K562 (cell line): Measurements from ENCODE around the gene EXOC3L1. TPM values are rescaled to one million over a fixed set of nuclear protein-coding genes. Genes with fewer than 3 reads are reported as not detected.

Experiments used
- ATAC-seq: fragments of 200-7000 bp; cut with Tn5 transposase; 3 replicates; pipeline ENCODE4 v1.9.1; 2020; ENCODE audit warnings: moderate library complexity
- BruUV-seq: library from RNA; stranded (reverse); fragments of 400-500 nt; replicated peaks from 2 replicates; lab custom pipeline; 2021; lab: Mats Ljungman, UMichigan
- CTCF ChIA-PET: fragments of 300-600 bp; formaldehyde crosslinking; extraction: SDS; loops from one replicate; lab custom pipeline; 2021; ENCODE audit warnings: low intra/inter-chr PET ratio; lab: Yijun Ruan, JAX
- POLR2A ChIA-PET: fragments of 300-600, 350-650 bp; sonication (Branson Sonifier 250); formaldehyde crosslinking; extraction: SDS; loops from one replicate; lab custom pipeline; 2021; ENCODE audit warnings: antibody characterized with exemption, inconsistent platforms; lab: Yijun Ruan, JAX
- DNase-seq, 4 experiments: peaks; one replicate each; pipeline versions ENCODE4 v3.0.0 to v3.0.0-alpha.2; 2011 to 2018; ENCODE audit warnings: low spot score in 3 of 4, mixed read lengths in 3 of 4; ENCODE audit errors: extremely low read depth in 1 of 4
- FAIRE-seq: peaks from 2 replicates; lab custom pipeline; 2011; peaks lifted over from hg19 to GRCh38; lab: Jason Lieb, UNC
- H2AFZ ChIP-seq: 2 replicates; pipeline ENCODE4 v1.6.0; 2011; ENCODE audit warnings: low read depth, low read length, control low read depth, inconsistent platforms
- H3K27ac ChIP-seq: fragments of 200-600 bp; 3 replicates; pipeline ENCODE4 v1.8.0; 2011; ENCODE audit warnings: low read depth, mild to moderate bottlenecking, control low read depth, inconsistent platforms, low read length, moderate library complexity, mixed read lengths; ENCODE audit errors: extremely low read depth
- H3K27me3 ChIP-seq, 2 experiments: fragments of 300-600 bp in 1 of 2; 2 replicates in 1 of 2; 3 replicates in 1 of 2; pipeline versions ENCODE4 v1.6.0 to v1.8.0; 2011; ENCODE audit warnings: inconsistent platforms in 2 of 2, low read length in 2 of 2, mild to moderate bottlenecking in 1 of 2, mixed read lengths in 1 of 2, moderate library complexity in 1 of 2; ENCODE audit not compliant: control insufficient read depth in 2 of 2, insufficient read depth in 2 of 2
- H3K36me3 ChIP-seq: fragments of 300-600 bp; 3 replicates; pipeline ENCODE4 v1.8.0; 2011; ENCODE audit warnings: mild to moderate bottlenecking, low read length, inconsistent platforms; ENCODE audit not compliant: control insufficient read depth, insufficient read depth
- H3K4me1 ChIP-seq, 2 experiments: fragments of 200-600 bp in 1 of 2; replicated peaks in 1 of 2; 2 replicates in 1 of 2; 3 replicates in 1 of 2; pipeline versions ENCODE4 v1.5.1 to v1.8.0; 2011; ENCODE audit warnings: inconsistent platforms in 2 of 2, low read length in 2 of 2, mild to moderate bottlenecking in 1 of 2, mixed read lengths in 1 of 2, moderate library complexity in 1 of 2; ENCODE audit not compliant: control insufficient read depth in 2 of 2, insufficient read depth in 2 of 2
- H3K4me2 ChIP-seq: 2 replicates; pipeline ENCODE4 v1.6.1; 2011; ENCODE audit warnings: low read length, control low read depth, inconsistent platforms, mixed read lengths; ENCODE audit not compliant: insufficient read depth
- H3K4me3 ChIP-seq: fragments of 200-600 bp; sonication (generic), shearing (Covaris generic); 2 replicates; pipeline ENCODE4 v1.5.1; 2016; ENCODE audit warnings: control low read depth, inconsistent platforms
- H3K79me2 ChIP-seq: fragments of 200-600 bp; 3 replicates; pipeline ENCODE4 v1.8.0; 2011; ENCODE audit warnings: low read length, inconsistent platforms; ENCODE audit not compliant: control insufficient read depth, insufficient read depth
- H3K9ac ChIP-seq, 2 experiments: 2 replicates each; pipeline versions ENCODE4 v1.6.0 to v1.6.1; 2011; ENCODE audit warnings: low read depth in 2 of 2, low read length in 2 of 2, control low read depth in 1 of 2, inconsistent platforms in 1 of 2, mild to moderate bottlenecking in 1 of 2, mixed read lengths in 1 of 2; ENCODE audit not compliant: insufficient read depth in 1 of 2
- H3K9me1 ChIP-seq: one replicate; pipeline ENCODE4 v1.6.0; 2011; ENCODE audit warnings: inconsistent platforms, mild to moderate bottlenecking, low read length, moderate library complexity; ENCODE audit not compliant: control insufficient read depth, insufficient read depth
- H3K9me3 ChIP-seq: replicated peaks from 2 replicates; pipeline ENCODE4 v1.5.1; 2011; ENCODE audit warnings: low read depth, low read length, inconsistent platforms; ENCODE audit not compliant: control insufficient read depth, insufficient read depth
- H4K20me1 ChIP-seq: replicated peaks from 2 replicates; pipeline ENCODE4 v1.6.1; 2011; ENCODE audit warnings: low read length, inconsistent platforms, mixed read lengths; ENCODE audit not compliant: control insufficient read depth, insufficient read depth
- ARNT ChIP-seq, 2 experiments: fragments of 450-650 bp; IDR thresholded peaks; 2 replicates each; pipeline ENCODE4 v1.6.1; 2016; ENCODE audit warnings: mild to moderate bottlenecking in 1 of 2
- CBFA2T2 ChIP-seq: fragments of 450-650 bp; conservative IDR thresholded peaks from 2 replicates; pipeline ENCODE4 v1.6.1; 2017; ENCODE audit warnings: mild to moderate bottlenecking
- CREB5 ChIP-seq: fragments of 250-450 bp; sonication (Bioruptor Pico); IDR thresholded peaks from 2 replicates; pipeline ENCODE4 v1.5.0; 2020; ENCODE audit warnings: mild to moderate bottlenecking
- MYC ChIP-seq, 2 experiments: fragments of 250-450 bp in 1 of 2; sonication (Bioruptor Pico) in 1 of 2; IDR thresholded peaks; 2 replicates each; pipeline versions ENCODE4 v1.5.1 to v1.6.1; 2012 to 2021; ENCODE audit warnings: low read depth in 2 of 2, borderline replicate concordance in 1 of 2, improper control_type of control experiment in 1 of 2, low read length in 1 of 2, mild to moderate bottlenecking in 1 of 2, moderate library complexity in 1 of 2
- POLR2A ChIP-seq: fragments of 450-650 bp; conservative IDR thresholded peaks from 2 replicates; pipeline ENCODE4 v1.6.1; 2016
- POLR2G ChIP-seq: fragments of 200-400 bp; formaldehyde crosslinking; IDR thresholded peaks from 2 replicates; pipeline ENCODE4 v1.6.1; 2017; ENCODE audit warnings: low read depth, mild to moderate bottlenecking, antibody characterized with exemption, low read length, moderate library complexity
- RBFOX2 ChIP-seq: fragments of 200-400 bp; formaldehyde crosslinking; IDR thresholded peaks from 2 replicates; pipeline ENCODE4 v1.6.1; 2017; ENCODE audit warnings: low read depth, mild to moderate bottlenecking, low read length, moderate library complexity
- RFX1 ChIP-seq: fragments of 450-650 bp; IDR thresholded peaks from 2 replicates; pipeline ENCODE4 v1.6.1; 2016; ENCODE audit warnings: mild to moderate bottlenecking, moderate library complexity
- WGBS: fragments of 100-300 bp; shearing (Covaris generic); methylation state at CpG from one replicate; pipeline ENCODE4 v1.1.6; 2016; ENCODE audit warnings: low coverage, mixed read lengths; ENCODE audit not compliant: insufficient coverage; ENCODE audit errors: missing lambda C conversion rate; 5-methylcytosine and 5-hydroxymethylcytosine counted together
- in situ Hi-C: fragments of 300-500 bp; cut with MboI; formaldehyde crosslinking; loops from 4 replicates; pipeline ENCODE4 v1.15.0; 2018; ENCODE audit warnings: inconsistent platforms, mixed read lengths
- intact Hi-C: fragments of 100-400 bp; cut with micrococcal nuclease; formaldehyde crosslinking; loops from 2 replicates; pipeline ENCODE4 v1.14.2; 2022
- polyA plus RNA-seq, 8 experiments: library from polyadenylated mRNA; depleted of rRNA in 4 of 8; stranded (reverse) in 5 of 8; unstranded in 3 of 8; fragments of >200 nt; fragmentation: Nextera tagmentation in 2 of 8; fragmentation: Illumina TruSeq in 1 of 8; extraction: Ambion mirVana in 2 of 8; extraction: Trizol in 1 of 8; gene quantifications; 2 replicates each; pipeline versions ENCODE4 v1.2.1 to v1.2.3, GENCODE V29; 2011 to 2014; ENCODE audit warnings: inconsistent platforms in 1 of 8, missing spikeins in 1 of 8
- total RNA-seq, 7 experiments: library from RNA; depleted of rRNA in 6 of 7; stranded (reverse); fragments of >200 nt in 6 of 7; fragmentation: Illumina TruSeq in 2 of 7; extraction: Trizol in 2 of 7; gene quantifications; 2 replicates each; pipeline versions ENCODE4 v1.2.1 to v1.2.3, GENCODE V29; 2011 to 2021; ENCODE audit warnings: low replicate concordance in 1 of 7

EXOC3L1 gene
- total and polyA plus RNA-seq, 9 of the 15 experiments (the other 6 are each of a cell fraction or from before 2014, with no cell fraction given), result 0.08 TPM; not detected in 8

DNA sequence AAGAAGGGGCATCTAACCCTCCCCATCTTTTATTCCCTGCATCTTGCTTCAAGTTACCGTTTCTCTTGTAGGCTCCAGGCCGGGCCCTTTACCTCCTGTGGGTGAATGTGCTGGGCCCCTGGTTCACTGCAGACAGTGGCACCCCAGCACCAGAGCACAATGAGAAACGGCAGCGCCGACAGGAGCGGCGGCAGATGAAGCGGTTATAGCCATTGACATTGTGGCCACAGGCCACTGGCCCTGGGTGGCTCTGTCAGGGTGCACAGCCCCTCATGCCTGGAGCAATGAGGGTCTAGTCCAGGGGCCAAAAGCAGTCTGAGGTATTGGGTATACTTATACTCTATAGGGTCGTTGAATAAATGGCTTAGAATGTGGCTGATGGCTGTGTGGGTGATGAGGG lies 39.0 kb upstream of the EXOC3L1 start:
- POLR2A ChIA-PET, result interaction anchor here (0.9 to 2.8 kb wide), 2 partner anchors 9 to 17 kb away, joined by 3 to 31 read pairs; no protein-coding TSS in a partner anchor
- FAIRE-seq, result no peak

More for the DNA sequence above, 39.0 kb upstream of the EXOC3L1 start:
- no peak for DNase-seq
- Histone ChIP-seq H4K20me1 (no peaks in the 10 kb centered on the region), H3K79me2 (peaks cover 21% of the 10 kb centered on the region), H3K4me1 (peaks cover 18 to 20% of the 10 kb centered on the region in 2 experiments; a peak in 4 of 5 replicates), H3K4me3 (no peak overlapping the region), H2AFZ (no peak overlapping the region), H3K4me2 (no peak overlapping the region), H3K27ac (no peak overlapping the region), H3K9me3 (no peaks in the 10 kb centered on the region), H3K27me3 (no peaks in the 10 kb centered on the region), H3K9ac (no peak overlapping the region), H3K36me3 (peaks cover 64% of the 10 kb centered on the region; the same call in 2 of the 3 replicates), H3K9me1 (no peaks in the 10 kb centered on the region)
- CTCF ChIA-PET, result no interaction called here
- WGBS, result 81% methylated on average over 9 of the region's 9 CpGs
- ATAC-seq, result no peak
- TF ChIP-seq CBFA2T2 (no peak), CREB5 (no peak), RFX1 (no peak), MYC (IDR thresholded peaks at IDR 0.05; ENCODE audit: low read depth, low read length) (no peak), MYC (CRISPR knock-in tag; IDR thresholded peaks at IDR 0.05; ENCODE audit: borderline replicate concordance, low read depth) (no peak), POLR2A (0 out of 2 replicates have a peak, but pooled peaks have one; percentile 4), RBFOX2 (peak; percentile 40; the same call in 1 of the 2 replicates), ARNT (IDR thresholded peaks at IDR 0.05) (no peak), POLR2G (peak; percentile 65)
- intact Hi-C loops, result loop anchor here (5.0 kb wide), 1 partner anchor 37 kb away; the partner anchor contains the start of genes E2F4 and EXOC3L1
- in situ Hi-C loops, result no loop called here
- BruUV-seq, result no TSS peak
